GM10248 (cell line): Measurements from ENCODE around the gene ERGIC1.
A peak's percentile ranks its signal among the peaks of the same experiment; 100 is the strongest.

Experiments used
- CTCF ChIA-PET: fragments of 300-600 bp; sonication (Branson Sonifier 250); formaldehyde crosslinking; extraction: SDS; loops from one replicate; lab custom pipeline; 2021; ENCODE audit warnings: antibody characterized with exemption; lab: Yijun Ruan, JAX
- POLR2A ChIA-PET: fragments of 350-650 bp; sonication (Branson Sonifier 250); formaldehyde crosslinking; extraction: SDS; loops from one replicate; lab custom pipeline; 2020; ENCODE audit warnings: antibody characterized with exemption; lab: Yijun Ruan, JAX
- DNase-seq: peaks from one replicate; pipeline ENCODE4 v3.0.0; 2012; ENCODE audit errors: extremely low spot score
- CTCF ChIP-seq: IDR thresholded peaks from 2 replicates; pipeline ENCODE4 v1.5.1; 2012; ENCODE audit warnings: mild to moderate bottlenecking, low read depth; ENCODE audit errors: extremely low read depth, missing control alignments, control extremely low read depth

Gene ERGIC1

GRCh38 chr5:172990776-172991175, 156.7 kb downstream of the ERGIC1 start:
- CTCF ChIA-PET, result interaction anchor here (0.7 kb wide), 1 partner anchor 11 kb away, joined by 3 read pairs; no protein-coding TSS in a partner anchor
- no peak for TF ChIP-seq CTCF
- POLR2A ChIA-PET, result no interaction called here
- DNase-seq, result no peak

DNA sequence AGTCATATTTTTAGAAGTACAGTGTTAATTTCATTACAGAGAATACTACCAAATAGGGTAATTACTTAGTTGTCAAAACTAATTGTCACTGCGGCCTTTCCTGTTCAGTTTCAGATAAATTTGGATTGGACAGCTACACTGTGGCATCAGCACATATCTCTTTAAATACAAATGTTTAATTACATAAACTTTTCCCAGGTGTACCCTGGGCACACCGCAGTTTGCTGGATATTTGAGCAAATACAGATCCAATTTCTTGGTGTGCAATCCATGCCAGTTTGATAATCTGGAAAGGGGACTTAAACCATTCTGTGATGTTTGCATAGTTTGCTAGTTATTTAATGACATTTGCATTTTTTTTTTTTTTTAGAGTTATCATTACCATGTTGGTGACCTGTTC, 160.4 kb downstream of the ERGIC1 start:
- DNase-seq, result no peak
- TF ChIP-seq CTCF, result no peak
- ChIA-PET CTCF (interaction anchor here (0.8 to 2.6 kb wide), 6 partner anchors 9 to 337 kb away, joined by 3 to 12 read pairs (median 4); partner anchors contain the start of gene ATP6V0E1), POLR2A (no interaction called here)

GRCh38 chr5:172999372-172999973, 165.4 kb downstream of the ERGIC1 start:
- CTCF ChIA-PET, result interaction anchor here (1.0 kb wide), 1 partner anchor 59 kb away, joined by 3 read pairs; no protein-coding TSS in a partner anchor
- POLR2A ChIA-PET, result no interaction called here
- no peak for DNase-seq
- TF ChIP-seq CTCF, result no peak

DNA sequence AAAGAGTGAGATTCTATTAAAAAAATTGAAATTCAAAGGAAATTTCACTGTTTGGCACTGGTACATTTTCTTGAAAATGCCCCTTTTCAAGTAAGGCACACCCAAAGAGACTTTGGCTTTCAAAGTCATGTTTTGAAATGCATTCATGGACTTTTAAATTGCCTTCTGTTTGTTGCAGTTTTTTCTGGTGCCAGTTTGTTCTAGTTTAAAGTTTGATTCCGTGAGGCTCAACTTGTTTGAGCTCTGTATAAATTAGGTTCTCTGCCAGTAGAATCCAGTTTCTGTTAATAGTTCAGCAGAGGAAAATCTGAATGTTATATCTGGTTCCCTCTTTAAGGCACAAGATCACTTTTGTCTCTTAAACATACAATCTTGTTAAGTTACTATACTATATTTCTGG, 165.9 kb downstream of the ERGIC1 start:
- ChIA-PET POLR2A (no interaction called here), CTCF (interaction anchor here (1.0 kb wide), 1 partner anchor 58 kb away, joined by 3 read pairs; no protein-coding TSS in a partner anchor)
- DNase-seq, result no peak
- TF ChIP-seq CTCF, result no peak

DNA sequence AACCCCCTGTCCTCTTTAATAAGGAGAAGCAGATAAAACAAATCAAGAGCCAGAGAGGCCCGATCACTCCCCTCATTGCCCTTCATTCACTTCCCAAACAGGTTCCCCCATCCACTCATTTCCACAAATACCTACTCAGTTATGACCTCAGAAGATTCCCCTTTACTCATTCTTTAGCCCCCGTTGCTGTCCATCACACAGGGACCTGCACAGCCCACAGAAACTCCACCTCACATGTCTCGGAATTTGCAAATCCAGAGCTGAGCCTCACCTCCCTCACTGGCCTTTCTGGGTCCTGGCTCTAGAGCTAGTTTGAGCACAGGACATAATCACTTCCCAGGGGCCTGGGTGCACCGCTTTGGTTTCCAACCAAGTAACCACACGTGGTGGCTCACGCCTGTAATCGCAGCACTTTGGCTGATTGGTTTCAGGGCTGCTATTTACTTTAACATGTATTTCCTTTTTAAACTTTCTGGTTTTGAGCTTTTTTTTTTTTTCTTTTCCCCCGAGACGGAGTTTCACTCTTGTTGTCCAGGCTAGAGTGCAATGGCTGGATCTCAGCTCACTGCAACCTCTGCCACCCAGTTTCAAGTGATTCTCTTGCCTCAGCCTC, 167.3 kb downstream of the ERGIC1 start:
- peak; percentile 28 for DNase-seq
- no peak for TF ChIP-seq CTCF
- ChIA-PET CTCF (interaction anchor here (0.7 to 1.9 kb wide), 7 partner anchors 10 to 541 kb away, joined by 3 to 10 read pairs (median 3); partner anchors contain the start of gene BNIP1), POLR2A (interaction anchor here (0.7 kb wide), 1 partner anchor 14 kb away, joined by 4 read pairs; no protein-coding TSS in a partner anchor)
